Fibroblast of lung (primary cell): ENCODE data around the gene ANXA6.

Experiments
- EZH2 ChIP-seq: IDR thresholded peaks from 2 replicates; pipeline ENCODE4 v1.5.1; 2012; ENCODE audit warnings: low read length, control low read depth, mild to moderate bottlenecking; ENCODE audit errors: missing control alignments
- TF ChIP-seq, protein P1 (sequence below), 2 donors: IDR thresholded peaks in 1 of 2; conservative IDR thresholded peaks in 1 of 2; 1 replicate in 1 of 2; 2 replicates in 1 of 2; pipeline ENCODE4 v1.5.1; 2011 to 2012; ENCODE audit warnings: low read length in 2 of 2, control low read depth in 1 of 2, inconsistent platforms in 1 of 2, low read depth in 1 of 2, mild to moderate bottlenecking in 1 of 2

DNA sequence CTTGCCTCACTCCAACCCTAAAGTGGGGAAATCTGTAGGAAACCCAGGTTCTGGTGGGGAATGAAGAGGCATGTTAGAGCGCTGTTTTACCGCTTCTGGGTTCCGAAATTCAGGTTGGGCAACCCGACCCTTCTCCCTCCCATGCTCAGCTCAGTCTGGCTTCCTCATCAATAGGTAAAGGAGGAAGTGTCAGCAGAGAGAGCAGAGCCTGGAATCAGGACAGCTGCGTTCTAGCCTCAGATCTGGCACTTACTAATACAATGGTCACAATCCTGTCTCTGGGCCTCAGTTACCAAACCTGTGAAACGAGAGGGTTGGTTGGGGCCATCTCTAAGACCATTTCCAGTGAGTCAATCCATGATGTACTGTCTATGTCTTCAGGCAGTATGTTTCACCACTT, 60.5 kb downstream of the ANXA6 start:
- no peak for TF ChIP-seq EZH2
- TF ChIP-seq, protein P1, sequence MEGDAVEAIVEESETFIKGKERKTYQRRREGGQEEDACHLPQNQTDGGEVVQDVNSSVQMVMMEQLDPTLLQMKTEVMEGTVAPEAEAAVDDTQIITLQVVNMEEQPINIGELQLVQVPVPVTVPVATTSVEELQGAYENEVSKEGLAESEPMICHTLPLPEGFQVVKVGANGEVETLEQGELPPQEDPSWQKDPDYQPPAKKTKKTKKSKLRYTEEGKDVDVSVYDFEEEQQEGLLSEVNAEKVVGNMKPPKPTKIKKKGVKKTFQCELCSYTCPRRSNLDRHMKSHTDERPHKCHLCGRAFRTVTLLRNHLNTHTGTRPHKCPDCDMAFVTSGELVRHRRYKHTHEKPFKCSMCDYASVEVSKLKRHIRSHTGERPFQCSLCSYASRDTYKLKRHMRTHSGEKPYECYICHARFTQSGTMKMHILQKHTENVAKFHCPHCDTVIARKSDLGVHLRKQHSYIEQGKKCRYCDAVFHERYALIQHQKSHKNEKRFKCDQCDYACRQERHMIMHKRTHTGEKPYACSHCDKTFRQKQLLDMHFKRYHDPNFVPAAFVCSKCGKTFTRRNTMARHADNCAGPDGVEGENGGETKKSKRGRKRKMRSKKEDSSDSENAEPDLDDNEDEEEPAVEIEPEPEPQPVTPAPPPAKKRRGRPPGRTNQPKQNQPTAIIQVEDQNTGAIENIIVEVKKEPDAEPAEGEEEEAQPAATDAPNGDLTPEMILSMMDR (conservative IDR thresholded peaks at IDR 0.05 in 1 of 2, IDR thresholded peaks at IDR 0.05 in 1 of 2; ENCODE audit: low read depth in 1 of 2, low read length in 2 of 2): no peak
